Activated T-helper 1 cell treated with Interleukin-2 at 50 U/mL for 16 hours (primary cell): ENCODE data around the gene SGCD.

Experiments
- DNase-seq: peaks from one replicate; pipeline ENCODE4 v3.0.0-alpha.2; 2020; ENCODE audit warnings: low read depth

The SGCD gene

DNA sequence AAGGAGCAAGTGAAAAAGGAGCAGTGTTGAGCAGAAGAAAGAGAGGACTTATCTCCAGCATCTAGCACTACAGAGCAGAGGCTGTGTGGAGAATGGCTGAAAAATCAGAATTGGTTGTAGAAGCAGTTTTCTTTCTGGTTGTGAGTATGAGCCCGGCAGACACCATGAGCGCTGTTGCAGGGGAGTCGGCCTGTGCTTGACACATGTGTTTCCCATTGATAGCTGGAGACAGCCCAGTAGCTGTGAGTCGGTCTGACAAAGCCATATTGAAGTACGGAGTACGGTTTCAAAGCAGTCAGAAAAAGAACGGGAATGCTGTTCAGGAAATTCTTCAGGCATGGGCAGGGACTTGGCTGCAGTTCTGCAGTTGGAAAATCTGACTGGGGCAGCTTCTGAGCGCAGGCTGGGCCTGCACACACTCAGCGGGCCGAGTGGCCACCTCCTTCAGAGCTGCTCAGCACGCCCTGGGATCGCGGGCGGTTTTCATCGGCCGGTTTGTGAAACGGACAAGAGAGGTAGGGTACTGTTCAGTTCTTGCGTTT lies at the start of gene SGCD:
TSS of gene SGCD (plus strand) at position 447 of the 542 bp plus-strand sequence.
- DNase-seq: no peak

DNA sequence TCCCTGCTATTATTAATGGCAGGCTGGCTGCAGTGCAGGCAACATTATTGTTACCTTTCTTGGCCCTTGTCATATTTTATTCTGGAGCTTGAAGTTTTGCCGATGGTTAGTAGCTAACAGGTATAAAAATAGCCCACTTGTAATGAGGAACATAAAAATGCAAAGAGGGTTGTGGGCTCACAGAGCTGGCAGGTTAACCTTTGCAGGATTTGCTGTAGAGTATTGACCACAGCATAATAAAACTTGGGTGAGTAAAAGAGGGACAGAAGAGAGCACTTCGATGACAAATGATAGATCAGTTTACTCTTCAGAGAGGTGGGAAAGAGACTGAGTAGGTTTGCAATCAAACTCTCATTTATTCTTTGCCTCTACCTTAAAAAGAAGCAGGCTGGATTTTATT lies 49.7 kb upstream of the SGCD start:
- no peak for DNase-seq

DNA sequence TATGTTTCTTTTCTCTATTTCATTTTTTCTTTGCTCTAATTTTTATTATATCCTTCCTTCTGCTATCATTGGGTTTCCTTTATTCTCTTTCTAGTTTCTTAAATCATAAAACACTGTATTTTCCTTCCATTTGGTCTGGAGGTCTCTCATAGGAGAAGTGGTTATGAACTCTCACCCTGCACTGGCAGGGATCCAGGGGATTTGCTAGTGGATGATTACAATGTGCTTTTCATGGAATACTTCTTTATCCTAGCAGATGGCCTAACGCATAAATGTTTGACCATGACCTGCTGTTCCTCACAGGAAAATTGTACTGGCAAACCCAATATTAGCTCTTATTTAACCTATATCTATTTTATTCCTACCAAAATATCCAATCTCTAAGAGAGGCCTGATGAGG lies 31.5 kb upstream of the SGCD start:
- no peak for DNase-seq

DNA sequence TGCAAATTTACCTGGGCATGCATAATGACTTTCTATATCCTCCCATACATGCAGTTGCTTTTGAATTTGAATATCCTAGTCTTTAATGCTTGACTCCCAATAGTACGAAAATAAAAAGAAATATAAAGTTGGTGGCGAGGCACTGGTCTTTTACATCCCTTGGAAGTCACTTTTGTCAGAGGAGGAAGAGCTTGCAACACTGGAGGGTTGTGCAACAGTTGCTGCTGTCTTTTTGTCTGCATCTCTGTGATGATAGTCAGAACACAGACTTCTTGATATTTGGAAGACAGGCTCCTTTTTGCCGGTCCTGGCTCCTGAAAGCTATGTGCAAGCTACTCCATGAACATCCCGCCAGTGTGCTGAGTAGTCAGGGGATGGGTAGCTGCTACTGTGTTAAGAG lies 16.8 kb upstream of the SGCD start:
- no peak for DNase-seq

DNA sequence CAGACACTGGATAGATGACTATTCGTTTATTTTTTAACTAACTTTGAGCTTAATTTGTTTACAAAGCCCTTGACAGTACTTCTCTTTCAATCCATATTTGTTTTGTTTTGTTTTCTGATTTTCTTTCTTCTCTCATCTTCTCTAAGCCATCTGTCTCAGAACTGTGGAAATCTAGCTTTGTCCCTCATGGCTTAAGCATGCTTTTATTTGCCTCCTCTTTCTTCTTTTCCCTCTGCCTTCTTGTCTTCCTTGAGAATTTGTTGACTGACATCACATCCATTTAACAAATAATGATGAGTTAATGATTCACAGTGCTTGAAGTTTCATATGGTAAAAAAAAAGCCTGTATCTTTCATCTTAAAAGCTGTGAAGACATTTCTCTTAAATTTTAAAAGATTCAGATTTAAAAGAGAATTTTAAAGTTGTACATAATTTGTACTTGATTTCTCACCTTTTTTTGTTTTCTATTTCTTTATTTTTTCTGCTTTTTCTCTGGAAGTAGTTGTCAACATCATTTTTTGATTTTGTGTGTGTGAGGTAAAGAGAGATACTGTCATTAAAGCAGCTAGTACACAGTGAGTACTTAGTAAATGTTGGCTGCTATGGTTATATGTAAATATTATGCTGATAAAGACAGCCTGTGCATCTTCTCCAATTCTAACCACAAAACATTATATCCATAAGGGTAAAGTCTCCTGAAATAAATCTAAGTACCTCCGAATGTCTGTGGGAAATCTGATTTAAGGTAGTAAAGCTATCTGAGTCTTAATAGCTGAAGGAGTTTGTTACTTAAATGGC lies 13.9 kb upstream of the SGCD start:
- DNase-seq: no peak

DNA sequence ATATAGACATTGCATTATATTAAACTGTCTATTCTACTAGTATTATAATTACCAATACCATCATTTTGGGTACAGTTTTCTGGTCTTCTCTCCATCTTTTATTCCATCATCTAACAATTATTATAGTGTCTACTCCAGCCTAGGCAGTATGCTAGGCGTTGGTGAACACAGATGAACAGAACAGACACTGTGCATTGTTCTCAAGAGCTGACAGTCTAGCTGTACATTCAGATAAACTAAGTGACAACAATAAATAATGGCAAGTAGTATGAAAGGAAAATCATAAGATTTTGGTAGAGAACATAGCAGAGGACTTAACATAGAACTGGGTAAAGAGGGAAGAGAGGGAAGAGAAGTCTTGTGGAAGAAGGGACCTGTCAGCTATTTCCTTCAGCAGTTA lies 12.5 kb upstream of the SGCD start:
- DNase-seq: no peak

DNA sequence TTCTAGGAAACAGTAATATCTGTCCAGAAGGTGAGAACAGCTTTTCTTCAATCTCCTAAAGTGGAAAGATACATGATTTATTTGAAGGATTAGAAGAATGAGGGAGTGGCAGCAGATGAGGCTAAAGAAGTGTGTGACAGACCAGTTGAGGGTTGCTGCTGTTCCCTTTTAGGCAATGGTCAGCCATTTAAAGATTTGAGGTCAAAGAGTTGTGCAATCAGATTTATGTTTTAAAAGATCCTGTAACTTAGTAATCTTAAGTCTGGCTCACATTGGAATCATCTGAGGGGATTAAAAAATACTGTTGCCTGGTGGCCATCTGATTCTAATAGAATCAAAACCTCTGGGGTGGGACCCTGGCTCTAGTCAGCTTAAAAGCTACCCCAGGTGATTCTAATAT lies 4.3 kb upstream of the SGCD start:
- DNase-seq: no peak

DNA sequence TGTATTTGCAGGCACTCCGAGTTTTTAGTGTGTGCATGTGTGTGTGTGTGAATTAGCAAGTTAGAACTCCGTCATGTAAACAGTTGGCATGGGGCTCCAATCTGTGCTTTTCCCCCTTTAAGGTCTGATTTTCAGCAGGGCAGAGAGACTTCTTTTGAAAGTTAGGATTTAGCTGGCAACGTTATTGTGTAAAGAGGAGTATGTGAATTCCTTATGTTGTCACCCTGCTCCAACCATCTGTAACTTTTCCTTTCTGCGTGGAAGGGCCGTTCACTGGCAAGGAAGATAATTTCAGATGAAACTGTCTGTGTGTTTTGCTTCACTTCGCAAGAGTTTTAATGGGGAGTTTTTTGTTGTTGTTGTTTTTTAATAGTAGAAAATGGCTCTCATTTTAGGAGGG lies 332 bp downstream of the SGCD start:
- no peak for DNase-seq

DNA sequence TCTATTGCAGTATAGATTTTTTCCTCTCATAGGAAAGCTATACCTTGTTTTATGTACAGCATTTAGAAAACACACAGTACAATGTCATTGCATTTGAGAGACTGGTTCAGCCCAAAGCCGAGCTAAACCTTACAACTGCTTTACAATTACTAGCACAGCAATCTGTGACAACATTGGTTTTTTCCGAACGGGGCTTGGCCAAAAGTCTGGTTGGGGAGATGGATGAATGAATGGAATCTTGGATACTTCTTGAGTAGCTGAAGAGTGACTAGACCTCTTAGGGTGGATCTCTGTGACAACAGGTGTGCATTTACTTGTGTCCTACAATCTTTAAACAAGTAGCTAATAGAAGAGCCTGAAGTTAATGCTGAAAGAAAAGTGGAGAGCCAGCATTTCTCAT lies 1.2 kb downstream of the SGCD start:
- no peak for DNase-seq

DNA sequence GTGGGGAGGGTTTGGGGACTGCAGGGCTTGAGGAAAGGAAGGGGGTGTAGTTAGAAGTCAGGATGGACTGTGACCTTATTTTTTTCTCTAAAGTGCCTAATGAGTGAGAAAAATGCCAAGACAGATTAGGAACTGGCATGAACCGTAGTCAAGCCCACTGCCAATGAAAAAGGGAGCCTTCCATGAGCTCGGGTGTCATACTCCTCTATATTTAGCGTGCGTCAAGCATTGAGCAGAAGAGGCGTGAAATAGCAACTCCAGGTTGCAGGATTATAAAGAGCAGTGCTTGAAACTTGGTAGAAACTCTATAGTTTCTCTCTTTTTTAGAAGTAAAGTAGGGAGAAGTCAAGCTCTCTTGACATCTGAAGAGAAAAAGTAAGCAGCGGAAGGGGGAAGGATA lies 1.8 kb downstream of the SGCD start:
- no peak for DNase-seq

DNA sequence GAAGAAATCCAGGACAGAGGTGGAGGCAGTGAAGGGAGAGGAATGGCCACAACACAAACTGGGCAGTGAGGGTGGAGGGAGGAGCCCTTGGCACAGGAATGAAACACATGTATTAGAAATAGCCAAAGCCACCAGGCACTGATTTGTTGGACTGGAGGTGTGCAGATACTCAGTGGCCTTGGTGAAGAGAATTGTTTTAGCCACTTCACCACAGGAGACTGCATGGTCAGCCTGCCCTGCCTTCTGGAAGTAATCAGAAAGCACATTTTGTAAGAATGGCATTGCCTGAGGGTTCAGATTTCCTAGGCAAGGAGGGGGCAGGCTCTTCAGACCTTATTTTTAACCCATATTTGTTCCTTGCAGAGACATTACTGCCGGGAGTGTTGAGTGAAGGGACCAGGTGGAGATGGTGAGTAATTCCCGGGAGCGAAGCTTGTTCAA lies 2.2 kb downstream of the SGCD start:
- DNase-seq: no peak

DNA sequence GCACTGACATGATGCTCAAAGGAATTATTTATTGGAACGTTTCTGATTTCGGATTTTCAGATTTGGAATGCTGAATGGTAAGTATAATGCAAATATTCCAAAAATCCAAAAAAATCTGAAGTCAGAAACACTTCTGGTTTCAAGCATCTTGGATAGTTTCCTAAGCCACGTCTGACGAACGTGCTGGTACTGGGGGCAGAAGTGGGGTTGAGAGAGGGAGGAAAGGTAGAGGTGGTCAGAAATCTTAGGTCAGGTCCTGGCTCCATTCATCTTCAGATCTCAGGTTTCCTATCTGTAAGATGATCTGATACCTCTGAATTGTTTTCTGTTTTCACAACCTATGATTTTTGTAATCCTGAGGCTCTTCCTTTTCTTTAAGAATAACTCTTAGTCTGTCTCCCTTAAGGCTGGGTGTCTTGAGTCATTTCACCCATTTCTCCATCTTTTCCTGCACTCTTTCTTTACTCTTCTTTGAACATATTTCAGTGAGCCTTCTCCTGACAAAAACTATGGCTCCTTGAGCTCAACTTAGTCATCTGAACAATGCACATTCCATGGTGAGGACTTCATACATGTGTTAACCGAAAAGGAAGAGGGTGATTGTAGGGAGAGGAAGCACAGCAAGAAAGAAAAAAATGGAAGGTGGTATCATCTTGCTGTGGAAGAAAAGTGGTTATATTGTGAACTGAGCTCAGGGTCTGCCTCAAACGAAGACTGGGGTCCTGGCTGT lies 3.3 kb downstream of the SGCD start:
- no peak for DNase-seq

DNA sequence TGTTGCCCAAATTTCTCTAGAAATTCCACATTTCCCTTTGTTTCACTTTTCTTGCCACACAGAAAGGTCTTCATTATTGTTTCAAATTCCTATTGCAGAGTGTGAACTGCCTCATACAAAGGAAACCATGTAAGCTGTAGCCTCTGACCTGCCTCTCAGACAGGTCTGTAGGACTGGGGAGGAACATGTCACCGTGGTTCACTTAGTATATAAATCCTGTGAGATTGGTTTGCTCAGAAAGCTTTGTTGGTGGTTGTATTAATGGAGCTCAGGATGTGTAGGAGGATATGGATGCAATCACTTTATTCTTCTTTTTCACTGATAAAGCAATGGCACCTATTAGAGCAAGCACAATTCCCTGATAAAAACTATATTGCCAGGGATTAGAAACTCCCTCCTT lies 4.2 kb downstream of the SGCD start:
- no peak for DNase-seq

DNA sequence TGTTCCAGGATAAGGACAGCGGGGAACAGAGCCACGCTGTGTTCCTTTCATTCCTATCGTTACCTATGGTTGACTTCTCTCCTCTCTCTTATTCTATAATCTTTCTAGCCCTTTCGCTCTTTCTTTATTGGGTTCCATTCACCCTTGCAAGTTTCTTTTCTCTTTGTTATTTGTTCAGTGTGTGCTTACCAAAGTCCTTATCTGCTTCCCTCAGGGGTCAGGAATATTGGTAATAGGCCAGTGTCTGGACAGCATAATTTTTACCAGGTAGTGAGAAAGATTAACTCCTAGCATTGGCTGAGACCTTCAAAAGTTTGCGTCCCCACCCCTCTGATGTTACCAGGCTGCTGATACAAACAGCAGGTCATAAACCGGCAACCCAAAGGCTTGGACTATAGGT lies 4.9 kb downstream of the SGCD start:
- DNase-seq: no peak

DNA sequence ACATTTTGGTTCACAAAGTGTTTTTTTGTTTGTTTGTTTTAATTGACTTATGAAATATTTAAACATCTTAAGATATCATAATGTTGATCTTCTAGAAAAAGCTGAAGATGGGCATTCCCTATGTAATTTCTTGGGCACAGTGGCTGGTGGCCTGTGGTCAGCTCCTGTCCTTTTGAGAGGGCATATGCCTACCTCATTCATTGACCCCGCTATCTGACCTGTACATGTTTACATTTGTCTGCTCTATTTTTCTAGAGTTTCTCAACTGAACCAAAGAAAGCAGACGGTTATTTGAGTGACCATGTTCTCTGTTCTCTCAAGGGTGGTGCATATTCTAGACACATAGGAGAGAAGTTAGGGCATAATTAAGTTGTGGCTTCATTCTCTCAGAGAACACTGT lies 5.3 kb downstream of the SGCD start:
- DNase-seq: no peak

DNA sequence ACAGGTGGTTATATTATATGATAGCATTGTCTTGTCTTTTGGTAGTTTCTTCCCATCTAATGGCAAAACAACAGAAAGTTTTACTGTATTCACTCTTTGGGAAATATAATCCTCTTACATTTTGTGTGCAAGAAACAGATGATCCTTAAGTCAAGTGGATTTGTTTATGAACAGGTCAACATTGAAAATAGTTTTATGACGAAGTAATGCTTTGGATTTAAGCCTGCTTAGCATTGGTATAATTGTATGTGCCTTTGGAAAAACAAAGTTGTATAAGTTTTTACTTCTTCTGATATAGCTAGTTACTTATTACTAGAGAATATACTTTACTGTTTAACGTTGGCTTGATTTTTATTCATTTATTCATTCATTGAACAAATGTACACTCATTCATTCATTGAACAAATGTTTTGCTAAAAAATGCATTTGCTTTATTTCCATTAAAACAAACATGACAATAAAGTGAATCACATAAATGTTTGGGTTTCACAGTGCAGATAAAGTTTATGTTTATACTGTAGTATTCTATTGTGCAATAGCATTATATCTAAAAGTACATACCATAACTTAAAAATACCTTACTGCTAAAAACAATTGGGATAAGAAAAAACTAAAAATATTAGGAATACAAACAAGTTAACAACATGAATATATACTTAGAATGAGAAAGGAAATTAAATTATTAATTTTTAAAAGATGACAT lies 12.3 kb downstream of the SGCD start:
- DNase-seq: no peak

DNA sequence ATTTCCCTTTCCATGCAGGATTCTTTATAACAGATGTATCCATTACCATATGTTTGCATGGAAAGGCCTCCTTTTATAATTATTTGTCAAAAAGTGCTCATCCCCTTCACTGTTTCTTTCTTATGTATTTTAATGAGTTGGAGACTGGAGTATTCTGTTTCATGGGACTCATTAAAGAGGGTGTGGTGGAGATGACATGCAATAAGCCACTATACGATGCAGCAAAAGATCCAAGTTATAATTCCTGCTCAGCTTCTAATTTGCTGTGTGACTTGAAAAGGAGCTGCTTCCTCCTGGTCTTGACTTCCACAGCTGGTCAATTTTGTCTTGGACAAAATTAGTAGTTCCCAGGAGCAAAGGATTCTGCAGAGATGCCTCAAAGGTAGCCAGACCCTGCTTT lies 13.9 kb downstream of the SGCD start:
- no peak for DNase-seq

DNA sequence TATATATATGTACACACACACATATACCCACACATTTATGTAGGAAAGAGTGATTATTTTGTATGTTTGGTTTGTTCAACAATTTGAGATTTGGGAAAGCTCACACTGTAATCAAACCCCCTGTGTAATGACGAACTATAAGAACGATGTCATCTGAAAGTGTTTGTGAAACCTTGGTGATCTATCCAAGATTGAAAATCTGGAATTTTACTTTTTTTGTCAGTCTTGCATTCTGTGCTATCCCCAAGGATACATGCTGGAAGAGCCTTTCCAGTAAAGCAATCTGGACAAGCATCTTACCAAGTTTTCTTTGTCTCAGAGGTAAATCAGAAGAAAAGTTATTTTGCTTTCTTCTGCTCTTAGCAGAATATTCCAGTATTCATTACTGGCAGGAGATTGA lies 23.3 kb downstream of the SGCD start:
- no peak for DNase-seq

DNA sequence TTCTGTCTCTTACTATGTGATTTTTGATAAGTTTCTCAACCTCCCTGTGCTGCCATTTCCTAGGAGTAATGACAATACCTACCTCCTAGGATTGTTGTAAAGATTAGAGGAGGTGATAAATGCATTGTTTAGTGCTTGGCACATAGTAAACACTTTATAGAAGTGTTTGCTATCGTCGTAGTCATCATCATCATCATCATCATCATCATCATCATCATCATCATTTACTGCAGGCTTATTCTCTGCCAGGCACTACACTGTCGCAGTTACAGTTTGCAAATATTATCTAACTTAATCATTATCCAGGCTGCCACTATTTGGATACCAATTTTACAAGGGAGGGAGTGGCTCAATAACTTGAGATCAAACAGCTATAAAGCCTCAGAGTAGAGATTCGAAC lies 24.5 kb downstream of the SGCD start:
- no peak for DNase-seq

DNA sequence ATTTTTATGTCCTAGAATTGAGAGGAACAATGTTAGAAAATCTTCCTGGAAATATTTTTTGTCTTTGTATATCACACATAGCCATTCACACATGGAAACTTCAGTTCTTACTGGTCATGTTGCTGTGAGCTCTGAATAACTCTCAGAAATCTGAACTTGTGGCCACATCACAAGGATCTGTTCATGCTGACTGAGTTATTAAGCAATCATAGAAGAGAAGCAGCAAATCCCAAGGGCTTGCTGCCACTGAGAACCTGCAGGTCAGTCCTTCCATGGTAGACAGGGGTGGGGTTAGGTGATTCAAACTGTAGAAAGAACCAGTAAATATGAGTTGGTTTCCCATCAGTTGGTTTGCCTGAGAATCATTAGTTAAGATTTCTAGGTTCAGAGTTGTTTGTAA lies 27.6 kb downstream of the SGCD start:
- DNase-seq: no peak

DNA sequence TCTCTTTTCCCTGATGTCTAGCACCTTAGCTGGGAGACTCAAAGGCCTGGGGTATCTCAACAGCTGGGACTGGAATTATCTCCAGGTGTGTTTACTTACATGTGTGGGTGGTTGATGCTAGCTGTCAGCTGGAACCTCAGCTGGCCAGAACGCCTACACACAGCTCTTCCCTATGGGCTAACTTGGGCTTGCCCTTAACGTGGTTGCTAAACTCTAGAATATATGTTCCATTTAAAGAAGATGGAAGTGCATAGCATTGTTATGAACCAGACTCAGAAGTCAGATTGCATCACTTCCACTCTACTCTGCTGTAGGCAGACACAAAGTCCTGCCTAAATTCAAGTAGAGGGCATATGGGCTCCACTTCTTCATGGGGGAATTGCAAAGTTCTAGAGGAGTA lies 29.3 kb downstream of the SGCD start:
- no peak for DNase-seq

DNA sequence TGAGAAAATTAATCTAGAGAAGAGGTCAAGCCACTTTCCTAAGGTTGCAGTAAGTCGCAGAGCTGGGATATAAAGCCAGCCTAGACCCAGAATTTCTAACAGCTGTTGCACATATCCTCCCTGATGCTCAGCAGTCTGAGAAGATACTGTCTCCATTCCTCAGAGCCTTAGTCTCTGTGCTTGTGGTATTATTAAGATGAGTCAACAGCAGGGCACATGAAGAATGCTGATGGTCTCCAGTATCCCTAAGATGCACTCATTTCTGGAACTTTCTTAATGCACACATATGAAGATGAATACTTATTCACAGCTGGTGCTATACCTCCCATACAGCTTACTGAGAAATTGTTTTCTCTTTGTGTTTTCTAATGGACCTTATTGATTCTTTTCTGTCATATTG lies 32.5 kb downstream of the SGCD start:
- no peak for DNase-seq
